Measurements from ENCODE around the gene PPP1R14D.

GRCh38 chr15:40803688-40804087, 24.8 kb downstream of the PPP1R14D start:
- no peak for TF ChIP-seq TAF1 (IDR thresholded peaks at IDR 0.05; ENCODE audit: borderline replicate concordance, low read depth, low read length)
- TF ChIP-seq POLR2AphosphoS5 (IDR thresholded peaks at IDR 0.05; ENCODE audit: low read depth, low read length): no peak

Measured in GM12892 (cell line).